Stomach (tissue), 9 donors: Measurements from ENCODE around the gene THAP7. TPM values are rescaled to one million over a fixed set of nuclear protein-coding genes. Genes with fewer than 3 reads are reported as not detected.

ENCODE experiments used
- DNase-seq, 2 donors: peaks; one replicate each; pipeline versions ENCODE4 v3.0.0 to v3.0.0-alpha.2; 2013 to 2019
- H3K27ac ChIP-seq, 5 donors: fragments of 200-600 bp in 4 of 5; sonication (generic) in 4 of 5; one replicate each; pipeline ENCODE4 v1.5.1; 2013 to 2019; ENCODE audit warnings: mild to moderate bottlenecking in 1 of 5, moderate library complexity in 1 of 5
- H3K27me3 ChIP-seq, 3 donors: fragments of 200-600 bp; sonication (generic); one replicate each; pipeline ENCODE4 v1.5.1; 2017 to 2019; ENCODE audit warnings: mixed run types in 1 of 3
- H3K36me3 ChIP-seq, 4 donors: fragments of 200-600 bp; sonication (generic); 1 replicate in 3 of 4; 2 replicates in 1 of 4; pipeline ENCODE4 v1.5.1; 2016 to 2019
- H3K4me1 ChIP-seq, 4 donors: fragments of 200-600 bp; sonication (generic); one replicate each; pipeline ENCODE4 v1.5.1; 2016 to 2019
- H3K4me3 ChIP-seq, 4 donors: fragments of 200-600 bp; sonication (generic) in 3 of 4; one replicate each; pipeline ENCODE4 v1.5.1; 2016 to 2019; ENCODE audit warnings: mild to moderate bottlenecking in 1 of 4
- H3K9me3 ChIP-seq, 4 donors: fragments of 200-600 bp; sonication (generic); one replicate each; pipeline ENCODE4 v1.5.1; 2016 to 2019
- EP300 ChIP-seq: sonication (generic); formaldehyde crosslinking; IDR thresholded peaks from one replicate; pipeline ENCODE4 v1.6.1; 2017; ENCODE audit warnings: antibody characterized with exemption
- POLR2A ChIP-seq, 4 donors: fragments of 450-650 bp; IDR thresholded peaks; one replicate each; pipeline ENCODE4 v1.6.1; 2016; ENCODE audit warnings: antibody characterized with exemption in 4 of 4, control low read depth in 2 of 4, mild to moderate bottlenecking in 1 of 4, moderate library complexity in 1 of 4
- POLR2AphosphoS5 ChIP-seq, 3 donors: sonication (generic); formaldehyde crosslinking; IDR thresholded peaks; one replicate each; pipeline ENCODE4 v1.6.1; 2016; ENCODE audit warnings: antibody characterized with exemption in 3 of 3
- WGBS, 5 donors: extraction: QIAGEN DNeasy Blood & Tissue Kit in 3 of 5; methylation state at CpG; one replicate each; pipeline versions ENCODE4 v1.1.5 to v1.1.7; 2013 to 2018; 5-methylcytosine and 5-hydroxymethylcytosine counted together
- intact Hi-C: fragments of 100-400 bp; cut with DNase I; formaldehyde crosslinking; loops from one replicate; pipeline ENCODE4 v1.15.1; 2023; ENCODE audit warnings: low total_unique reads
- polyA plus RNA-seq, 3 donors: library from polyadenylated mRNA; stranded (reverse); fragments of 200-250 nt; gene quantifications; one replicate each; pipeline ENCODE4 v1.2.3, GENCODE V29; 2013
- total RNA-seq, 5 donors: library from RNA; depleted of rRNA; stranded (reverse); fragments of >200 nt; gene quantifications; one replicate each; pipeline versions ENCODE4 v1.1.0 to v1.2.3, GENCODE V29; 2014 to 2016
- TF ChIP-seq, protein P1 (sequence below), 7 experiments: fragments of 450-650 bp in 4 of 7; fragments of 200-600 bp in 3 of 7; sonication (generic) in 3 of 7; IDR thresholded peaks; one replicate each; pipeline ENCODE4 v1.5.1; 2016 to 2019; ENCODE audit warnings: antibody characterized with exemption in 7 of 7, control low read depth in 2 of 7, mild to moderate bottlenecking in 1 of 7
- donor health status: healthy with polysubstance abuse.
- donor health status: Bipolar disorder and iron deficiency.
- donor health status: healthy.

THAP7 gene
- total and polyA plus RNA-seq, 8 donors = 5.8 to 57.2 (median 42.1) TPM

DNA sequence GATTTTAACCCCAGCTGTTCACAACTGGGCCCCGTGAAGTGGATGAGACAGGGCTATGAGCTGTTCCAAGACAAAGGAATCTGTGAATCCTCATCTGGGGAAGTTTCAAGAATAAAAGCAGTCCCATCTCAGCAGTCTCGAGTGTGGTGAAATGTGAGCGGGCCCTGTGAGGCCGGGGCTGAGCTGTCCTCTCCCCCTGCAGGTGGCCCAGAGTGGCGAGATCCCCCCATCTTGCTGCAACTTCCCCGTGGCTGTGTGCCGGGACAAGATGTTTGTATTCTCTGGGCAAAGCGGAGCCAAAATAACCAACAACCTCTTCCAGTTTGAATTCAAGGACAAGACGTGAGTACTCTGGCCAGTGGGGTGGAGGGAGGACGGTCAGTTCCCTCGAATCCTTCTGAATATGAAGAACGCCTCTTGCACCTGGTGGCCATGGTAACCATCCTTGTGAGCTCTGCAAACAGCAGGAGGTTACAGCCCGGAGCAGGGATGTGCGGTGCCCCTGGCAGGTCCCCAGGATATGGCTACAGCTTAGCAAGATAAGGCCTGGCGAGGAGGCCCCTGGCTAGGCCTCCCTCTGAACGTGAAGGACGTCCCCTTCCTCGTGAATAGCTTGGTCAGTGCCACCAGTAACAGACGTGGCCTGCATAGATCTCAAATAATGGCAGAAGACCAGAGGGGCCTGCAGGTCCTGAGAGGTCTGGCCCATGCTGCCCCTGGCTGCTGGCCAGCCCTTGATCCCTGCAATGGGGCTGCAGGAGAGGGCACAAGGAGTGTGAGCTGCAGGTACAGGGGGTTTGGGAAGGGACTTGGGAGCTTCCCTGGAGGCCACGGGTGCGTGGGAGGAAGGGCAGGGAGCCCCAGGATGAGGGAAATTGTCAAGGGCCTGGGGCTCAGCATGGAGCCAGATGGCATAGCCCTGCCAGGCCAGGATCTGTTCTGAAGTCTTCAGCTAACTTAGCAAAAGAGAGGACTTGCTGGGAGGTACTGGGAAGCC, 11.4 kb downstream of the THAP7 start:
- TF ChIP-seq POLR2A (IDR thresholded peaks at IDR 0.05) (no peak), POLR2AphosphoS5 (IDR thresholded peaks at IDR 0.05) (no peak), EP300 (no peak)
- TF ChIP-seq, protein P1, sequence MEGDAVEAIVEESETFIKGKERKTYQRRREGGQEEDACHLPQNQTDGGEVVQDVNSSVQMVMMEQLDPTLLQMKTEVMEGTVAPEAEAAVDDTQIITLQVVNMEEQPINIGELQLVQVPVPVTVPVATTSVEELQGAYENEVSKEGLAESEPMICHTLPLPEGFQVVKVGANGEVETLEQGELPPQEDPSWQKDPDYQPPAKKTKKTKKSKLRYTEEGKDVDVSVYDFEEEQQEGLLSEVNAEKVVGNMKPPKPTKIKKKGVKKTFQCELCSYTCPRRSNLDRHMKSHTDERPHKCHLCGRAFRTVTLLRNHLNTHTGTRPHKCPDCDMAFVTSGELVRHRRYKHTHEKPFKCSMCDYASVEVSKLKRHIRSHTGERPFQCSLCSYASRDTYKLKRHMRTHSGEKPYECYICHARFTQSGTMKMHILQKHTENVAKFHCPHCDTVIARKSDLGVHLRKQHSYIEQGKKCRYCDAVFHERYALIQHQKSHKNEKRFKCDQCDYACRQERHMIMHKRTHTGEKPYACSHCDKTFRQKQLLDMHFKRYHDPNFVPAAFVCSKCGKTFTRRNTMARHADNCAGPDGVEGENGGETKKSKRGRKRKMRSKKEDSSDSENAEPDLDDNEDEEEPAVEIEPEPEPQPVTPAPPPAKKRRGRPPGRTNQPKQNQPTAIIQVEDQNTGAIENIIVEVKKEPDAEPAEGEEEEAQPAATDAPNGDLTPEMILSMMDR (IDR thresholded peaks at IDR 0.05) = no peak
- Histone ChIP-seq H3K27ac (no peak overlapping the region), H3K9me3 (no peaks in the 10 kb centered on the region), H3K4me1 (no peaks in the 10 kb centered on the region), H3K36me3 (peaks cover 36 to 97% (median 88%) of the 10 kb centered on the region in 4 donors), H3K27me3 (no peaks in the 10 kb centered on the region), H3K4me3 (no peak overlapping the region)
- WGBS, 5 donors = 77 to 85% (median 78%) methylated on average over 17 to 21 of the region's 21 CpGs
- DNase-seq = no peak
- intact Hi-C loops = no loop called here

DNA sequence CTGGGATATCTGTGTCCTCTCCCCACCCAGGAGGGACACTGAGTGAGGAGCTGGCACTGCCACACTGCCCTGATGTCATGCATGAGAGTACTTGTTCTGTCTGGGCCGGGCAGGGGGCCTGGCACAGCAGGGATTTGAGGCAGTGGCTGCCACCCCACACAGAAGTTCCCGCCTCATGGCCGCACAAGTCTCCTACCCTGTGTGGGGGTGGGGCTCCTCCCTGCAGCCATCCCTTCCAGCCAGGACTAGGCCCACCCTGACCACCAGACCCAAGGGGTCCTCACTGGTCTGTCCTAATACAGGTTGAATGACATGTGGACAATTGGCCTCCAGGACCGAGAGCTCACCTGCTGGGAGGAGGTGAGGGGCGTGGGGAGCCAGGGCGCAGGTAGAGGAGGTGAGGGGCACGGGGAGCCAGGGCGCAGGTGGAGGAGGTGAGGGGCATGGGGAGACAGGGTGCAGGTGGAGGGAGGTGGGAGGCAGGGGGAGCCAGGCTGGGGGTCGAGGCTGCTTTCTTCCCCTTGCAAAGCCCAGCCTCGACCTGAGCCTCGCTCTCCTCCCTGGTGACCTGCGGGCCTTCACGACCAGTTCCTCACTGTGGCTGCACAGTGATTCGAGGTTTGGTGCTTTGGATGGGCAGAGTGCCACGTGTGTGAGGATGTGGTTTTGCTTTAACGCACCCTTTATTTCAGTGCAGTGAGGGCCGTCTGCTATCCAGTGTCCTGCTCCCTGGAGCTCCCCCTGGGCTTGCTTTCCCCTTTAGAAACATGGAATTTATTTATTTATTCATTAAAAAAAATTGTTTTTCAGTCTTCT, 12.4 kb downstream of the THAP7 start:
- WGBS, 5 donors = 45 to 75% (median 64%) methylated on average over 13 to 17 of the region's 17 CpGs
- Histone ChIP-seq H3K27ac (no peak overlapping the region), H3K27me3 (no peaks in the 10 kb centered on the region), H3K4me1 (no peaks in the 10 kb centered on the region), H3K9me3 (no peaks in the 10 kb centered on the region), H3K36me3 (peaks cover 37 to 94% (median 83%) of the 10 kb centered on the region in 4 donors), H3K4me3 (no peak overlapping the region)
- no peak for TF ChIP-seq POLR2AphosphoS5 (IDR thresholded peaks at IDR 0.05)
- TF ChIP-seq EP300 = no peak
- TF ChIP-seq, protein P1 (IDR thresholded peaks at IDR 0.05) = no peak
- TF ChIP-seq POLR2A (IDR thresholded peaks at IDR 0.05) = no peak
- intact Hi-C loops = no loop called here
- no peak for DNase-seq

DNA sequence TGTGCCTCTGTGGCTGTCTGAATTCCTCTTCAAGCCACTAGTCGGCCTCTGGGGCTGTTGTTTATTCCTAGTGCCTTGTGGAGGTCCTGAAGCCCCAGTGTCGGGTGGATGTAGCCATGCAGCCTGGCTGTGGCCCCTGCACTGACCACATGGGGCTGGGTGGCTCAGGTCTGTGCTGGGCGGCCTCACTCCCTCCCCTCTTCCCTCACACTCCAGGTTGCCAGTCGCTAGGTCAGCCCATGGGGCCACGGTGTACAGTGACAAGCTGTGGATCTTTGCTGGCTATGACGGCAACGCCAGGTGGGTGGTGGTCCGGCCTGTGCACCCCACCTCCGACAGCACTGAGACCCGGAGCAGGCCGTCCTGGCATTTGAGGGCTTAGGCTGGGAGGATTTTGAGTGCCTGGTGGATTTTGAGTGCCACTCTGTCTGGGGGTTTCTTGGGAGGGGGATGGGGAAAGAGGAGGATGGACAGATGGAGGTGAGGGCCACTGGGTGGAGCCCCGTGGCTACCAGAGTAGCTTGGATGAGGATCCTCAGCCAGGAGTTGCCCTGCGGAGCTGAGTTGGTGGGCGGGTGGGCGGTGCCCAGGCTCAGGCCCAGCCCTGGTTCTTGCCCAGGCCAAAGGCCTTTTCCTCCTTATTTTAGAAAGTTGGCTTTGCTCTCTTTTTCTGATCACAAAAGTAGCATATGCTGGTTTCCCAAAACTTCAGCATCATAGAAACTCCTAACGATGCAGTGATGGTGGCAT, 13.2 kb downstream of the THAP7 start:
- TF ChIP-seq, protein P1 (IDR thresholded peaks at IDR 0.05) = no peak
- TF ChIP-seq EP300 = no peak
- TF ChIP-seq POLR2A (IDR thresholded peaks at IDR 0.05) = no peak
- TF ChIP-seq POLR2AphosphoS5 (IDR thresholded peaks at IDR 0.05) = no peak
- whole genome bisulfite sequencing, 5 donors = 88 to 94% (median 91%) methylated on average over 15 to 16 of the region's 16 CpGs
- H3K4me3 ChIP-seq = no peak overlapping the region
- no peak overlapping the region for H3K27ac ChIP-seq
- no peak for DNase-seq
- no peaks in the 10 kb centered on the region for H3K9me3 ChIP-seq
- H3K4me1 ChIP-seq = peaks cover 0 to 6% (median 3%) of the 10 kb centered on the region in 4 donors
- intact Hi-C loops = no loop called here
- peaks cover 37 to 94% (median 80%) of the 10 kb centered on the region in 4 donors for H3K36me3 ChIP-seq
- no peaks in the 10 kb centered on the region for H3K27me3 ChIP-seq

DNA sequence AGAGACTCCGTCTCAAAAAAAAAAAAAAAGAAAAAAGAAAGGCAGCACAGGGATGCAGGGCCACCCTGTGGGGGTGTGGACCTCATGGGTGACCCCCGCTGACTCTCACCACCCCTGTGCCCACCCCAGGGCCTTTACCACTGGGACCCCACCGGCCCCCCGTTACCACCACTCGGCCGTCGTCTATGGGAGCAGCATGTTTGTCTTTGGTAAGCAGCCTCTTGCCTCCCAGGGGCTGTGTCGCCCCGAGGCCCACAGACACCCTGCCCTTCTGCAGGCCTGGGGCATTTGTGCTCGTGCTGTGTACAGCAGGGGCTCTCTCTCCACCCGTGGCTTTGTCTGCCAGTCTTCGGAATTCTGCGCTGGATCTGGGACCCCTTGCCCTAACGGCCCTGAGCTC, 14.5 kb downstream of the THAP7 start:
- Histone ChIP-seq H3K9me3 (no peaks in the 10 kb centered on the region), H3K27me3 (no peaks in the 10 kb centered on the region), H3K36me3 (peaks cover 29 to 84% (median 67%) of the 10 kb centered on the region in 4 donors), H3K4me3 (no peak overlapping the region), H3K27ac (no peak overlapping the region), H3K4me1 (peaks cover 11 to 20% (median 16%) of the 10 kb centered on the region in 4 donors)
- TF ChIP-seq, protein P1 (IDR thresholded peaks at IDR 0.05) = no peak
- TF ChIP-seq POLR2A (IDR thresholded peaks at IDR 0.05) = no peak
- TF ChIP-seq POLR2AphosphoS5 (IDR thresholded peaks at IDR 0.05) = no peak
- intact Hi-C loops = no loop called here
- DNase-seq = no peak
- 92 to 94% (median 94%) methylated on average over 14 of the region's 14 CpGs for WGBS, 5 donors
